OCI-LY1 (cell line): Measurements from ENCODE around the gene HOXA5.

Source experiments
- H2AFZ ChIP-seq: fragments of 200-600 bp; sonication (generic), shearing (Covaris generic); 2 replicates; pipeline ENCODE4 v1.6.0; 2014; ENCODE audit warnings: antibody characterized with exemption, mild to moderate bottlenecking, low read length
- H3F3A ChIP-seq: fragments of 200-600 bp; sonication (generic), shearing (Covaris generic); 2 replicates; pipeline ENCODE4 v1.6.0; 2014; ENCODE audit warnings: mild to moderate bottlenecking, antibody characterized with exemption, low read length, moderate library complexity; ENCODE audit not compliant: insufficient read depth
- H3K27ac ChIP-seq: fragments of 200-600 bp; sonication (generic); 2 replicates; pipeline ENCODE4 v1.5.1; 2014; ENCODE audit warnings: low read length, mixed run types, mild to moderate bottlenecking, low read depth; ENCODE audit not compliant: poor library complexity, severe bottlenecking
- H3K27me3 ChIP-seq: fragments of 200-600 bp; sonication (generic); 2 replicates; pipeline ENCODE4 v1.6.0; 2014; ENCODE audit warnings: antibody characterized with exemption, mild to moderate bottlenecking, low read length, moderate library complexity; ENCODE audit not compliant: insufficient read depth
- H3K36me3 ChIP-seq: fragments of 200-600 bp; sonication (generic); 2 replicates; pipeline ENCODE4 v1.6.1; 2014; ENCODE audit warnings: mild to moderate bottlenecking, antibody characterized with exemption, low read length, moderate library complexity, mixed read lengths; ENCODE audit not compliant: insufficient read depth
- H3K4me1 ChIP-seq: fragments of 200-600 bp; sonication (generic); 2 replicates; pipeline ENCODE4 v1.5.1; 2014; ENCODE audit warnings: mild to moderate bottlenecking, low read length, moderate library complexity; ENCODE audit not compliant: insufficient read depth, severe bottlenecking
- H3K4me2 ChIP-seq: fragments of 200-600 bp; sonication (generic), shearing (Covaris generic); 2 replicates; pipeline ENCODE4 v1.6.1; 2014; ENCODE audit warnings: low read length
- H3K4me3 ChIP-seq: fragments of 200-600 bp; sonication (generic); 2 replicates; pipeline ENCODE4 v1.5.1; 2014; ENCODE audit warnings: low read length, low read depth, mild to moderate bottlenecking, mixed read lengths; ENCODE audit not compliant: poor library complexity, severe bottlenecking
- H3K79me2 ChIP-seq: fragments of 200-600 bp; shearing (Covaris generic); 2 replicates; pipeline ENCODE4 v1.6.1; 2016; ENCODE audit warnings: mixed run types, low read length, mixed read lengths; ENCODE audit not compliant: insufficient read depth
- H3K9ac ChIP-seq: fragments of 200-600 bp; sonication (generic), shearing (Covaris generic); 2 replicates; pipeline ENCODE4 v1.6.1; 2014; ENCODE audit warnings: mild to moderate bottlenecking, low read length, mixed read lengths
- H3K9me2 ChIP-seq: fragments of 200-600 bp; sonication (generic), shearing (Covaris generic); 2 replicates; pipeline ENCODE4 v1.6.1; 2014; ENCODE audit warnings: low read depth, mild to moderate bottlenecking, low read length, mixed read lengths
- H3K9me3 ChIP-seq: fragments of 200-600 bp; shearing (Covaris generic); 2 replicates; pipeline ENCODE4 v1.6.1; 2014; ENCODE audit warnings: low read length, mixed read lengths
- H4K20me1 ChIP-seq: fragments of 200-600 bp; sonication (generic), shearing (Covaris generic); 2 replicates; pipeline ENCODE4 v1.6.0; 2016; ENCODE audit warnings: mild to moderate bottlenecking, low read length; ENCODE audit not compliant: insufficient read depth
- CTCF ChIP-seq: fragments of 200-600 bp; sonication (generic), shearing (Covaris generic); IDR thresholded peaks from 2 replicates; pipeline ENCODE4 v1.5.1; 2017; ENCODE audit warnings: mild to moderate bottlenecking, antibody characterized with exemption, low read length, moderate library complexity, mixed read lengths
- EZH2 ChIP-seq: fragments of 200-600 bp; sonication (generic), shearing (Covaris generic); IDR thresholded peaks from 2 replicates; pipeline ENCODE4 v1.8.0; 2017; ENCODE audit warnings: borderline replicate concordance, mixed run types, mild to moderate bottlenecking, antibody characterized with exemption, low read length, moderate library complexity, mixed read lengths

Gene HOXA5

GRCh38 chr7:27105301-27106031 lies 38.0 kb downstream of the HOXA5 start:
- H3K79me2 ChIP-seq = no peaks in the 10 kb centered on the region
- no peak overlapping the region for H3K27ac ChIP-seq
- TF ChIP-seq EZH2 = no peak
- TF ChIP-seq CTCF = no peak
- H3K9me2 ChIP-seq = no peaks in the 10 kb centered on the region
- H3K4me3 ChIP-seq = no peak overlapping the region
- no peak overlapping the region for H2AFZ ChIP-seq
- no peaks in the 10 kb centered on the region for H4K20me1 ChIP-seq
- no peaks in the 10 kb centered on the region for H3K4me1 ChIP-seq
- no peak overlapping the region for H3K4me2 ChIP-seq
- no peaks in the 10 kb centered on the region for H3K9me3 ChIP-seq
- H3K27me3 ChIP-seq = peaks cover 6% of the 10 kb centered on the region; the same call in 1 of the 2 replicates
- H3K9ac ChIP-seq = no peak overlapping the region
- no peaks in the 10 kb centered on the region; the same call in 1 of the 2 replicates for H3K36me3 ChIP-seq
- 0 out of 2 replicates have a peak, but pooled peaks cover under 1% of the 10 kb centered on the region for H3F3A ChIP-seq

- Histone ChIP-seq H2AFZ (no peak overlapping the region), H3K27ac (no peak overlapping the region), H3K36me3 (no peaks in the 10 kb centered on the region; the same call in 1 of the 2 replicates), H3K4me2 (no peak overlapping the region), H3K9ac (no peak overlapping the region), H3K9me3 (no peaks in the 10 kb centered on the region), H3K4me1 (no peaks in the 10 kb centered on the region), H3K4me3 (no peak overlapping the region), H4K20me1 (no peaks in the 10 kb centered on the region), H3K27me3 (peaks cover 6% of the 10 kb centered on the region; the same call in 1 of the 2 replicates), H3F3A (0 out of 2 replicates have a peak, but pooled peaks cover 6% of the 10 kb centered on the region), H3K79me2 (no peaks in the 10 kb centered on the region), H3K9me2 (no peaks in the 10 kb centered on the region)
- TF ChIP-seq EZH2 = no peak
- TF ChIP-seq CTCF = no peak
These were observed 39.0 kb downstream of the HOXA5 start for GRCh38 chr7:27104341-27105058.

GRCh38 chr7:27103489-27104226 lies 39.8 kb downstream of the HOXA5 start:
- peaks cover 4% of the 10 kb centered on the region; the same call in 1 of the 2 replicates for H3K36me3 ChIP-seq
- H3K4me3 ChIP-seq = no peak overlapping the region
- no peaks in the 10 kb centered on the region for H3K4me1 ChIP-seq
- H2AFZ ChIP-seq = no peak overlapping the region
- no peak overlapping the region for H3K9ac ChIP-seq
- TF ChIP-seq CTCF (no peak), EZH2 (no peak)
- H3K9me2 ChIP-seq = no peaks in the 10 kb centered on the region
- H3F3A ChIP-seq = 0 out of 2 replicates have a peak, but pooled peaks cover 6% of the 10 kb centered on the region
- no peaks in the 10 kb centered on the region for H3K79me2 ChIP-seq
- H4K20me1 ChIP-seq = no peaks in the 10 kb centered on the region
- no peaks in the 10 kb centered on the region for H3K9me3 ChIP-seq
- no peak overlapping the region for H3K27ac ChIP-seq
- no peak overlapping the region for H3K4me2 ChIP-seq
- peaks cover 6% of the 10 kb centered on the region; the same call in 1 of the 2 replicates for H3K27me3 ChIP-seq
